ENCODE results near the gene EGFL6.

DNA sequence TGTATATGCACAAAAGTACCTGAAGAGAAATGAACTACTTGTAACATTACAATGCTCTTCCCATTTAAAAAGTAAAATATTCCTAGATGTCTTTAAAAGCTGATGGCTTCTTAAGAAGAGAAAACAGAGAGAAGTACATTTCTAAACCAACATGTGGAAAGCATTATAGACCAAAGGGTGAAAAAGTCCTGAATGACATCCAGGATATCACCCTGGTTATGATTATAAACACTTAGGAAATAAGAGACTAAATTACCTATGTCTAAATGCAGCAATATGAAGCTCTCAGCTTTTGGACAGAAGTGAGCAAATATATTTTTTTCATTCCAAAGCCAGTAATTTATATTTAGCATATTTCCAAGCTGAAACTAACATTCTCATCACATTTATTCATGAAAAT is 21.7 kb upstream of the EGFL6 start:
- TF ChIP-seq, protein P1, sequence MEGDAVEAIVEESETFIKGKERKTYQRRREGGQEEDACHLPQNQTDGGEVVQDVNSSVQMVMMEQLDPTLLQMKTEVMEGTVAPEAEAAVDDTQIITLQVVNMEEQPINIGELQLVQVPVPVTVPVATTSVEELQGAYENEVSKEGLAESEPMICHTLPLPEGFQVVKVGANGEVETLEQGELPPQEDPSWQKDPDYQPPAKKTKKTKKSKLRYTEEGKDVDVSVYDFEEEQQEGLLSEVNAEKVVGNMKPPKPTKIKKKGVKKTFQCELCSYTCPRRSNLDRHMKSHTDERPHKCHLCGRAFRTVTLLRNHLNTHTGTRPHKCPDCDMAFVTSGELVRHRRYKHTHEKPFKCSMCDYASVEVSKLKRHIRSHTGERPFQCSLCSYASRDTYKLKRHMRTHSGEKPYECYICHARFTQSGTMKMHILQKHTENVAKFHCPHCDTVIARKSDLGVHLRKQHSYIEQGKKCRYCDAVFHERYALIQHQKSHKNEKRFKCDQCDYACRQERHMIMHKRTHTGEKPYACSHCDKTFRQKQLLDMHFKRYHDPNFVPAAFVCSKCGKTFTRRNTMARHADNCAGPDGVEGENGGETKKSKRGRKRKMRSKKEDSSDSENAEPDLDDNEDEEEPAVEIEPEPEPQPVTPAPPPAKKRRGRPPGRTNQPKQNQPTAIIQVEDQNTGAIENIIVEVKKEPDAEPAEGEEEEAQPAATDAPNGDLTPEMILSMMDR (conservative IDR thresholded peaks at IDR 0.05; ENCODE audit: low read depth, low read length) = no peak
- no peak for TF ChIP-seq EZH2 (IDR thresholded peaks at IDR 0.05; ENCODE audit: low read length, unreplicated experiment)

Data from PC-3 (cell line).